Prostate gland (tissue), 2 donors: ENCODE measurements around the gene POU6F2. TPM values are rescaled to one million over a fixed set of nuclear protein-coding genes. Genes with fewer than 3 reads are reported as not detected.

ENCODE experiments used
- DNase-seq: peaks from one replicate; pipeline ENCODE4 v3.0.0-alpha.2; 2019; ENCODE audit warnings: low spot score
- H3K27ac ChIP-seq, 2 donors: fragments of 200-600 bp; sonication (generic); 2 replicates each; pipeline ENCODE4 v1.5.1; 2017 to 2019
- H3K27me3 ChIP-seq: fragments of 200-600 bp; sonication (generic); replicated peaks from 2 replicates; pipeline ENCODE4 v1.5.1; 2019; ENCODE audit not compliant: insufficient read depth
- H3K36me3 ChIP-seq, 2 donors: fragments of 200-600 bp; sonication (generic); 1 replicate in 1 of 2; 2 replicates in 1 of 2; pipeline versions ENCODE4 v1.5.1 to v1.8.1; 2017 to 2019
- H3K4me1 ChIP-seq: fragments of 200-600 bp; sonication (generic); replicated peaks from 2 replicates; pipeline ENCODE4 v1.5.1; 2019
- H3K4me3 ChIP-seq, 2 donors: fragments of 200-600 bp; sonication (generic); 2 replicates each; pipeline ENCODE4 v1.5.1; 2017 to 2019
- H3K9me3 ChIP-seq: fragments of 200-600 bp; sonication (generic); 2 replicates; pipeline ENCODE4 v1.5.1; 2017
- CTCF ChIP-seq, 4 experiments: fragments of 200-600 bp in 2 of 4; fragments of 450-650 bp in 2 of 4; sonication (generic) in 2 of 4; IDR thresholded peaks; 1 replicate in 3 of 4; 2 replicates in 1 of 4; pipeline ENCODE4 v1.5.1; 2016 to 2019; ENCODE audit warnings: antibody characterized with exemption in 4 of 4, mild to moderate bottlenecking in 2 of 4, moderate library complexity in 2 of 4
- POLR2A ChIP-seq: fragments of 450-650 bp; IDR thresholded peaks from one replicate; pipeline ENCODE4 v1.6.1; 2016; ENCODE audit warnings: antibody characterized with exemption, mild to moderate bottlenecking
- POLR2AphosphoS5 ChIP-seq: sonication (generic); formaldehyde crosslinking; IDR thresholded peaks from one replicate; pipeline ENCODE4 v1.6.1; 2017; ENCODE audit warnings: antibody characterized with exemption
- WGBS: methylation state at CpG from one replicate; pipeline ENCODE4 v1.1.5; 2018; 5-methylcytosine and 5-hydroxymethylcytosine counted together
- intact Hi-C: fragments of 100-400 bp; cut with DNase I; formaldehyde crosslinking; loops from one replicate; pipeline ENCODE4 v1.14.2; 2022
- total RNA-seq, 2 donors: library from RNA; depleted of rRNA; stranded (reverse); fragments of >200 nt; gene quantifications; one replicate each; pipeline ENCODE4 v1.1.0, GENCODE V29; 2016

Gene POU6F2
- total RNA-seq, 2 donors from 2014 or later = 2.4 TPM; not detected in 1

- no peak for DNase-seq
- intact Hi-C loops = no loop called here
- Histone ChIP-seq H3K36me3 (no peaks in the 10 kb centered on the region), H3K27ac (no peak overlapping the region), H3K9me3 (no peaks in the 10 kb centered on the region), H3K4me3 (no peak overlapping the region), H3K27me3 (no peaks in the 10 kb centered on the region), H3K4me1 (no peaks in the 10 kb centered on the region)
- WGBS = 45% methylated on average over 2 of the region's 2 CpGs
- TF ChIP-seq POLR2AphosphoS5 = no peak
- no peak for TF ChIP-seq CTCF (IDR thresholded peaks at IDR 0.05)
- no peak for TF ChIP-seq POLR2A
Measured at GRCh38 chr7:39102234-39102633, 124.5 kb downstream of the POU6F2 start.

- no peak overlapping the region for H3K27ac ChIP-seq
- H3K4me3 ChIP-seq = no peak overlapping the region
- no peaks in the 10 kb centered on the region for H3K36me3 ChIP-seq
- DNase-seq = no peak
- H3K4me1 ChIP-seq = no peaks in the 10 kb centered on the region
- no peaks in the 10 kb centered on the region for H3K27me3 ChIP-seq
- no peak for TF ChIP-seq POLR2A
- no peak for TF ChIP-seq CTCF (IDR thresholded peaks at IDR 0.05)
- TF ChIP-seq POLR2AphosphoS5 = no peak
- intact Hi-C loops = no loop called here
- 57% methylated on average over 1 of the region's 1 CpG for WGBS
- no peaks in the 10 kb centered on the region for H3K9me3 ChIP-seq
Measured at GRCh38 chr7:39105720-39106119, 128.0 kb downstream of the POU6F2 start.

GRCh38 chr7:39125846-39126245 is 148.1 kb downstream of the POU6F2 start:
- Histone ChIP-seq H3K36me3 (no peaks in the 10 kb centered on the region), H3K27me3 (no peaks in the 10 kb centered on the region), H3K4me3 (no peak overlapping the region), H3K4me1 (no peaks in the 10 kb centered on the region), H3K27ac (no peak overlapping the region), H3K9me3 (no peaks in the 10 kb centered on the region)
- intact Hi-C loops = no loop called here
- WGBS = 76% methylated on average over 3 of the region's 3 CpGs
- DNase-seq = no peak
- no peak for TF ChIP-seq CTCF (IDR thresholded peaks at IDR 0.05)
- TF ChIP-seq POLR2A = no peak
- no peak for TF ChIP-seq POLR2AphosphoS5

GRCh38 chr7:39127058-39127457 is 149.3 kb downstream of the POU6F2 start:
- WGBS = 75% methylated on average over 3 of the region's 3 CpGs
- no peaks in the 10 kb centered on the region for H3K27me3 ChIP-seq
- H3K4me3 ChIP-seq = no peak overlapping the region
- no peak for TF ChIP-seq POLR2AphosphoS5
- TF ChIP-seq CTCF (IDR thresholded peaks at IDR 0.05) = no peak
- no peak for TF ChIP-seq POLR2A
- no peak overlapping the region for H3K27ac ChIP-seq
- no peaks in the 10 kb centered on the region for H3K36me3 ChIP-seq
- H3K9me3 ChIP-seq = no peaks in the 10 kb centered on the region
- no peaks in the 10 kb centered on the region for H3K4me1 ChIP-seq
- intact Hi-C loops = no loop called here
- no peak for DNase-seq

- H3K4me1 ChIP-seq = no peaks in the 10 kb centered on the region
- DNase-seq = no peak
- H3K27ac ChIP-seq = no peak overlapping the region
- intact Hi-C loops = no loop called here
- no peaks in the 10 kb centered on the region for H3K9me3 ChIP-seq
- no peaks in the 10 kb centered on the region for H3K27me3 ChIP-seq
- H3K4me3 ChIP-seq = no peak overlapping the region
- H3K36me3 ChIP-seq = no peaks in the 10 kb centered on the region
- TF ChIP-seq POLR2A = no peak
- no peak for TF ChIP-seq POLR2AphosphoS5
- TF ChIP-seq CTCF (IDR thresholded peaks at IDR 0.05) = no peak
- 25% methylated on average over 2 of the region's 2 CpGs for WGBS
Measured at GRCh38 chr7:39128287-39128843, 150.7 kb downstream of the POU6F2 start.
